ENCODE measurements around the gene ARID1B. TPM values are rescaled to one million over a fixed set of nuclear protein-coding genes. Genes with fewer than 3 reads are reported as not detected.

Gene ARID1B
- polyA plus RNA-seq, 1 experiment = 17.0 TPM

- DNase-seq (ENCODE audit: low read depth) = no peak
- Histone ChIP-seq H3K27me3 (ENCODE audit: control insufficient read depth, insufficient read depth, low read length) (no peaks in the 10 kb centered on the region), H3K4me3 (ENCODE audit: low read depth, low read length) (no peak overlapping the region), H3K36me3 (ENCODE audit: control insufficient read depth, insufficient read depth, low read length) (peaks cover 1% of the 10 kb centered on the region; the same call in 1 of the 2 replicates)
- no peak for TF ChIP-seq CTCF (IDR thresholded peaks at IDR 0.05; ENCODE audit: insufficient read depth, low read depth, low read length)
- POLR2A ChIA-PET = interaction anchor here (0.6 kb wide), 1 partner anchor 407 kb away, joined by 3 read pairs; no protein-coding TSS in a partner anchor
- CTCF ChIA-PET = no interaction called here
These were observed 217.3 kb downstream of the ARID1B start for GRCh38 chr6:156994215-156995076.

- TF ChIP-seq CTCF (IDR thresholded peaks at IDR 0.05; ENCODE audit: insufficient read depth, low read depth, low read length) = no peak
- CTCF ChIA-PET = interaction anchor here (1.0 kb wide), 1 partner anchor 26 kb away, joined by 3 read pairs; no protein-coding TSS in a partner anchor
- no peak for DNase-seq (ENCODE audit: low read depth)
- H3K27me3 ChIP-seq (ENCODE audit: control insufficient read depth, insufficient read depth, low read length) = no peaks in the 10 kb centered on the region
- no peak overlapping the region for H3K4me3 ChIP-seq (ENCODE audit: low read depth, low read length)
- peaks cover 1% of the 10 kb centered on the region; the same call in 1 of the 2 replicates for H3K36me3 ChIP-seq (ENCODE audit: control insufficient read depth, insufficient read depth, low read length)
- POLR2A ChIA-PET = no interaction called here
These were observed 218.3 kb downstream of the ARID1B start for GRCh38 chr6:156995502-156995901.

GRCh38 chr6:156996265-156996664 is 219.1 kb downstream of the ARID1B start:
- no peak for TF ChIP-seq CTCF (IDR thresholded peaks at IDR 0.05; ENCODE audit: insufficient read depth, low read depth, low read length)
- Histone ChIP-seq H3K36me3 (ENCODE audit: control insufficient read depth, insufficient read depth, low read length) (peaks cover 1% of the 10 kb centered on the region; the same call in 1 of the 2 replicates), H3K27me3 (ENCODE audit: control insufficient read depth, insufficient read depth, low read length) (no peaks in the 10 kb centered on the region), H3K4me3 (ENCODE audit: low read depth, low read length) (no peak overlapping the region)
- DNase-seq (ENCODE audit: low read depth) = no peak
- CTCF ChIA-PET = interaction anchor here (1.0 kb wide), 1 partner anchor 27 kb away, joined by 3 read pairs; no protein-coding TSS in a partner anchor
- POLR2A ChIA-PET = no interaction called here

- no peak overlapping the region for H3K4me3 ChIP-seq (ENCODE audit: low read depth, low read length)
- POLR2A ChIA-PET = no interaction called here
- H3K27me3 ChIP-seq (ENCODE audit: control insufficient read depth, insufficient read depth, low read length) = no peaks in the 10 kb centered on the region
- DNase-seq (ENCODE audit: low read depth) = no peak
- no peak for TF ChIP-seq CTCF (IDR thresholded peaks at IDR 0.05; ENCODE audit: insufficient read depth, low read depth, low read length)
- CTCF ChIA-PET = no interaction called here
- peaks cover 1% of the 10 kb centered on the region; the same call in 1 of the 2 replicates for H3K36me3 ChIP-seq (ENCODE audit: control insufficient read depth, insufficient read depth, low read length)
These were observed 221.7 kb downstream of the ARID1B start for GRCh38 chr6:156998794-156999330.

- TF ChIP-seq CTCF (IDR thresholded peaks at IDR 0.05; ENCODE audit: insufficient read depth, low read depth, low read length) = no peak
- H3K27me3 ChIP-seq (ENCODE audit: control insufficient read depth, insufficient read depth, low read length) = no peaks in the 10 kb centered on the region
- POLR2A ChIA-PET = no interaction called here
- H3K4me3 ChIP-seq (ENCODE audit: low read depth, low read length) = no peak overlapping the region
- peaks cover 1% of the 10 kb centered on the region; the same call in 1 of the 2 replicates for H3K36me3 ChIP-seq (ENCODE audit: control insufficient read depth, insufficient read depth, low read length)
- DNase-seq (ENCODE audit: low read depth) = no peak
- CTCF ChIA-PET = no interaction called here
These were observed 222.6 kb downstream of the ARID1B start for GRCh38 chr6:156999762-157000161.

Data from BJ (cell line).